GM19043 (cell line): ENCODE data around the gene TK1.
"Not testable (repeated sequence)": the region's sequence is repeated elsewhere in the genome, so short reads cannot be mapped to it uniquely, and the experiment has no call there.

Experiments
- ATAC-seq: cut with Tn5 transposase; IDR thresholded peaks from one replicate; pipeline ENCODE4 v1.9.1; 2021; ENCODE audit warnings: low read depth; ENCODE audit not compliant: unreplicated experiment

TK1 gene, protein sequence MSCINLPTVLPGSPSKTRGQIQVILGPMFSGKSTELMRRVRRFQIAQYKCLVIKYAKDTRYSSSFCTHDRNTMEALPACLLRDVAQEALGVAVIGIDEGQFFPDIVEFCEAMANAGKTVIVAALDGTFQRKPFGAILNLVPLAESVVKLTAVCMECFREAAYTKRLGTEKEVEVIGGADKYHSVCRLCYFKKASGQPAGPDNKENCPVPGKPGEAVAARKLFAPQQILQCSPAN

GRCh38 chr17:78186692-78187595 lies at the start of gene TK1, which contains the start of gene AFMID:
TK1 (minus strand) TSS chr17:78187052; CDS start chr17:78186994, 58 bp downstream.
AFMID (plus strand) TSS chr17:78187362; CDS start chr17:78187371, 9 bp downstream.
- peak; percentile 90 for ATAC-seq

DNA sequence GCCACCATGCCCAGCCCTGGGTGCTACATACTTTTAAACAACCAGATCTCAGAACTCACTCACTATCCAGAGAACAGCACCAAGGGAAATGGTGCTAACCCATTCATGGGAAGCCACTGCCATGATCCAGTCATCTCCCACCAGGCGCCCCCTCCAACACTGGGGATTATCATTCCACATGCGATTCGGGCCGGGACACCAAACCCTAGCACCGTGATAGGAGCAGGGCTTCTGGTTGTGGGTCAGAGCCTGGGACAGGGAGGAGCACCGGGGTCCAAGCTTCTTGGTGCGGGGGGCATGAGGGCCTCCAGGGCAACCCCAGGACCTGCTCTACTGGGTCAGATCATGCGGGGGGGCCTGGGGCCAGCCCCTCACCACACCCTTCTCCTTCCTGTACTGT lies 49.0 kb upstream of the TK1 start:
- ATAC-seq, result no peak

DNA sequence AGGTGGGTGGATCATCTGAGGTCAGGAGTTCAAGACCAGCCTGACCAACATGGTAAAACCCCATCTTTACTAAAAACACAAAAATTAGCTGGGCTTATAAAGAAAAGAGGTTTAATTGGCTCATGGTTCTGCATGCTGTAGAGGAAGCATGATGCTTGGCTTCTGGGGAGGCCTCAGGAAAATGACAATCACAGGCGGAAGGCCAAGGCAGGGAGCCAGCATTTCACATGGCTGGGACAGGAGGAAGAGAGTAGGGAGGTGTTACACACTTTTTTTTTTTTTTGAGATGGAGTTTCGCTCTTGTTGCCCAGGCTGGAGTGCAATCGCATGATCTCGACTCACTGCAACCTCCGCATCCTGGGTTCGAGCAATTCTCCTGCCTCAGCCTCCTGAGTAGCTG lies 48.2 kb upstream of the TK1 start:
- ATAC-seq, result not testable (repeated sequence)

DNA sequence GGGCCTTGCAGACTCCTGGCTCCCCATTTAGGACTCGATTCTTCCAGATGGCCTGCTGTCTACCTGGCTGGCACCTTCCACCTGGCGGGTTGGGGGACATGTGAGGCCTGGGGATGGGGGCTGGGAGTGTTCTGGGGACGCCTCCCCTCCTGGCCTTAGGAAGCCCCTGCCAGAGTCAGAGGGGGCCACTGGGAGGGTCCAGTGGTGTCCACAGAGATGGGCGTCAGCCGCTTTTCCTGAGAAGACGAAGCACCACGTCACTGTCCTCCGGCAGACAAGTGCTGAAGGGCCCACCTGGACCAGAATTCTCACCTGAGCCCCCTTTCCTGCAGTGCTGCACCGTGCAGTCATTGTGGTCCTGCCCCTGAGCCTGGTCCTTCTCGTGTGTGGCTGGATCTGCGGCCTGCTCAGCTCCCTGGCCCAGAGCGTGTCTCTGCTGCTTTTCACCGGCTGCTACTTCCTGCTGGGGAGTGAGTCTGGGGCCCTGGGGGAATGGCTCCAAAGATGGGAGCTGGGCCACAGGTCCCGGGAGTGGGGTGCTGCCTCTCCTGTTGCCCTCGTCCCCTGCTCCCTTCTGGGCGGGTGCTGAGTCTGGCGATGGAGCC lies 47.5 kb upstream of the TK1 start:
- ATAC-seq, result no peak

DNA sequence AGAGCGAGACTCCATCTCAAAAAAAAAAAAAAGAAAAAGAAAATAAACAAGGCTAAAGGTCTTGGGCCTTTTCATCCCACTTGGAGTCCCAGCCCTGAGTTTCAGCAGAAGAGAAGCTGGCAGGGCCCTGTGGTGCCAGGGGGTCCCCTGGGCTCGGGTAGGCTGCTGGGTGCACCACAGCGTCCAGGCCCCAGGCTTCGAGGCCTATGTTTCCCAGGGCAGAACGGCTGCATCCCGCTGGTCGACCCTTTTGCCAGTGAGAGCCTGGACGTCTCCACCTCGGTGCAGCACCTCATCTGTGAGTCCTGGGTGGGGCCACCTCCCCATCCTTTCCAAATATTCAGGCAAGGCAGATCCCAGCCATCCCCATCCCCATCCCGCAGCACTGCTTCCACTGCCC lies 46.8 kb upstream of the TK1 start:
- ATAC-seq, result no peak

DNA sequence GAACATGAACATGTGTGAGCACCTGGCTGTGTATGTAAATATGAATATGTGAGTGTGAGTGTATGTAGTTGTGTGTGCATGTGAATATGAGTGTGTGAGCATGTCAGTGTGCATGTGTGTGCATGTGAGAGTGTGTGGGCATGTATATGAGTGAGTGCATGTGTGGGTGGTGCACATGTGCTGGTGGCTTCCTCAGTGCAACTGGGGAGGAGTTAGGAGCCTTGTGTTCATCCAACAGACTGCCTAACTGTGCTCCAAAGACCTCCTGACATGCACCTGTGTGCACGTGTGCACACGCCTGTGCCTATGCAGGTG lies 46.0 kb upstream of the TK1 start:
- ATAC-seq, result no peak

GRCh38 chr17:78231991-78232858 lies 45.4 kb upstream of the TK1 start:
- ATAC-seq, result no peak

DNA sequence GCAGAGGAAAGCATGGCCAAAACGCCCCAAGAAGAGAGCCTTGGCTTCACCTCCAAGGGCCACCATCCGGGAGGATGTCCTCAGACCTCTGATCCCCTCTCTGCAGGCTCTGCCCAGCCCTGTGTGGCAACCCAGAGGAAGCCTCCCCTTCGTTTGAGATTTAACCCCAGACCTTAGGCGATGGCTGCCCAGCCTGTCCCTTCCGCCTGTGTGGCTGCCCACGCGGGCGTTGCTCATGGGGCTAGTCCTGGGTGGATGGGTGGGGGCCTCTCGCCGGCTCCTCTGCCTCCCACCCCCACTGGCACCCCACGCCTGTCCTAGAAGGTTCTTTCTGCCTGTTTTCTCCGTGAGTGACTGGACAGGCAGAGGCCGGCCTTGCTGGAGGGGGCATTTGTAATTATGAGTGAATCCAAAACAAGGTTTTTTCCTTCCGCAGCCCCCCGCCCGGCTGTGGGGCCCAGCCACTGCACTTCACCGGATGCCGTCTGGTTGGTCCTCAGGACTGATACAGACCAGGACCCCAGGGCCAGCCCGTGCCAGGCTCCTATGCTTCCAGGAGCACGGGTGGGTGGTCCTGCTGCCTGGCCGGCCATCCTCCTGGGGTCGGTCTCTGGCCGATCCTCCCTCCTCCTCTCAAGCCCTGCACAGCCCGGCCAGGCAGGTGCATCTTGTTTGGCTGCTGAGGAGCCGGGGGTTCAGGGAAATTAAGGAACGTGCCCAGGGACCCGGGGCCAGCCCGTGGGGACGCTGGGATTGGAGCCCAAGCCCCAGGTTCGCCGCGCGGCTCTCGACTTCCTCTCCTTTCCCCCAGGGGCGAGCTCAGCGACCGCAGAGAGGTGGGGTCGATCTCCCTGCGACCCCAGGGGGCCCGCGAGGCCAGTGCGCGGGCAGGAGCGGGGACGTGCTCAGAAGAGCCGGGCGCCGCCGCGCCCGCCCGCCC lies 44.4 kb upstream of the TK1 start, which contains the start of gene TMEM235:
TMEM235 (plus strand) TSS at position 636 of the 940 bp plus-strand sequence. CDS start 393 bp downstream, outside the sequence.
- ATAC-seq, result no peak

DNA sequence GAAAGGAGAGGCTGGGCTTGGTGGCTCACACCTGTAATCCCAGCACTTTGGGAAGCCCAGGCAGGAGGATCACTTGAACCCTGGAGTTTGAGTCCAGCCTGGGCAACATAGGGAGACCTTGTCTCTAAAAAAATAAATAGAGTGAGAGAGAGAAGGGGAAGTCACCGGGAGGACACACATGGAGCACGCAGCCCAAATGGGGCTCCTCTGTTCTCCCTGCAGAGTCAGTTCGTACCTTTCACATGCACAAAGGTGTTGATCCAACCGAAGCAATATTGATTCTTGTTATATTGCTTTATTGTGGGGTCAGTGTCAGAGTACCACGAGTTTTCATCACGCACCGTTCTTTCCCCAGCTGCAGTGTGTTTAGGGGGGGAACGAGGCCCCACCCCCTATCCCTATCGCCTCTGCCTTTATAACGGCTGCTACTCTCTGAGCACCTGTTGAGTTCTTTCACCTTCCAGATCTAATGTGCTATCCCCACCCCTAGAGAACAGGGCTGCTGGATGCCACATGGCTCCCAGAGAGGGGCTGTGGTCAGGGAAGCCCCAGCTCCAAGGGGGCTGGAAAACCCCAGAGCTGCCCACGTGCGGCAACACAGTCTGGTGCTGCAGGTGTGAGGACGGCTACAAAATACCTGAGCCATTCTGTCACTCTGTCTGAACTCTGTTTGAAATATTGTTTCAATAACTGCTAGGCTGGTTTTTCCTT lies 43.6 kb upstream of the TK1 start:
- ATAC-seq, result no peak

- ATAC-seq, result no peak
Measured at GRCh38 chr17:78228176-78228575, 41.3 kb upstream of the TK1 start.

GRCh38 chr17:78227455-78227916 lies 40.6 kb upstream of the TK1 start:
- ATAC-seq, result no peak

DNA sequence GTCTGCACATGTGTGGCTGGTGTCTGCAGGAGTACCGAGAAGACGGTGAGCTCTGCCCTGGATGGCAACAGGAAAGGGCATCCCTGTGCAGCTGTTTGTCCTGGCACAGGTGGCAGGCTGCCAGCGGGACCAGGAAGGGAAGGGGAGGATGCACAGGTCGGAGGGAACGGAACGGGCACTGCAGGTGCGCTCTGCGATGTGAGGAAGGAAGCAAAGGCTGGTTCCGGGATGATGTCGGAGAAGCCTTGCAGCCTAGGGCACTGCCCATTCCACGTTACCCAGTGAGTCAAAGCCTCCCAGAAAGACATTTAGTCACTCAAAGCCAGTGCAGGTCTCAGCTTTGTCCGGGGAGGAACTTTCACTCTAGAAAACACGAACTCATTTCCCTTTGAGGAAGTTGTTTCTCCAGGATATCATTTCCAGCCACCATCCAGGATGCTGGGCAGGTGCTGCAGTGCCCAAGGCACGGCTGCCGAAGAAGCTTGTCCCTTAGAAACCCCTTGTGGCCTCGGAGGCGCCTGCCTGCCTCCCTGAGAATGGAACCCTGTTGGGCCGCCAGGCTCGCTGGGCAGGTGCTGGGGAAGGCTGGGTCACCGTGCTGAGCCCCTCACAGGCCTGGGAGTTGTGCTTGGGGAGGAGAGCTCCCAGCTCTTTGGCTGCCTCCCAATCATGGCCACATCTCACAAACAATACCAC lies 40.1 kb upstream of the TK1 start:
- no peak for ATAC-seq

DNA sequence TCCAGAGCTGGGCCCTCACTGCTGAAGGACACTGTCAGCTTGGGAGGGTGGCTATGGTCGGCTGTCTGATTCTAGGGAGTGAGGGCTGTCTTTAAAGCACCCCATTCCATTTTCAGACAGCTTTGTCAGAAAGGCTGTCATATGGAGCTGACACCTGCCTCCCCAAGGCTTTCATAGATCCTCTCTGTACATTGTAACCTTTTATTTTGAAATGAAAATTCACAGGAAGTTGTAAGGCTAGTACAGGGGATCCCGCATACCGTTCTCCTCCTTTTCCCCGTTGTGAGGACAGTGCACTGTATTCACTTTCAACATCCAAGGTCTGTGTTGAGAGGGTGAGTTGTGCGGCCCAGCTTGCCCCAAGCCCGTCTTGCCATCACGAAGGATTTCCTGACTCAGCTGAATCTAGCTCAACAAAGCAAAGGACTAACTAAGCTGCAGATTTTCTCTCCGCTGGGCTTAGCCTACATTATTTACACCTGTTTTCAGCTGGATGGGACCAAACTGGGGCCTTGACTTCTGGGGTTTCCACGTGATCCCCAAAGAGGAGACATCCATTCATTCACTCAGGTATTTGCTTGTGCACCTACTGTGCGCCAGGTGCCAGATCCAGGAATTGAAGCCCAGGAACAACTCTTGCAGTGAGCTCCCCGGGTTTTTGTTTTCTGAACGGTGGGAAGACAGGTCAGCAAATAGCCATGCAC lies 39.4 kb upstream of the TK1 start:
- no peak for ATAC-seq

- no peak for ATAC-seq
Measured at GRCh38 chr17:78225088-78225865, 38.4 kb upstream of the TK1 start.

- no peak for ATAC-seq
Measured at GRCh38 chr17:78224231-78225087, 37.6 kb upstream of the TK1 start.

- ATAC-seq, result no peak
Measured at GRCh38 chr17:78223765-78224164, 36.9 kb upstream of the TK1 start.
